Breast epithelium (tissue), 4 donors: ENCODE data around the gene APPL1. TPM values are rescaled to one million over a fixed set of nuclear protein-coding genes. Genes with fewer than 3 reads are reported as not detected.

Experiments used
- DNase-seq, 2 donors: peaks; one replicate each; pipeline ENCODE4 v3.0.0-alpha.2; 2019; ENCODE audit warnings: low spot score in 2 of 2
- H3K27ac ChIP-seq, 2 donors: fragments of 200-600 bp; sonication (generic) in 1 of 2; one replicate each; pipeline ENCODE4 v1.5.1; 2016 to 2019; ENCODE audit warnings: mild to moderate bottlenecking in 1 of 2
- H3K27me3 ChIP-seq, 2 donors: fragments of 200-600 bp; sonication (generic) in 1 of 2; one replicate each; pipeline versions ENCODE4 v1.5.1 to v1.6.0; 2017 to 2019; ENCODE audit warnings: control low read depth in 1 of 2, mild to moderate bottlenecking in 1 of 2
- H3K36me3 ChIP-seq: fragments of 200-600 bp; one replicate; pipeline ENCODE4 v1.5.1; 2019
- H3K4me1 ChIP-seq, 2 donors: fragments of 200-600 bp; sonication (generic); one replicate each; pipeline ENCODE4 v1.5.1; 2016 to 2019; ENCODE audit warnings: control low read depth in 1 of 2
- H3K4me3 ChIP-seq, 3 donors: fragments of 200-600 bp; sonication (generic); 1 replicate in 2 of 3; 2 replicates in 1 of 3; pipeline ENCODE4 v1.5.1; 2016 to 2019; ENCODE audit warnings: mild to moderate bottlenecking in 3 of 3, moderate library complexity in 2 of 3
- H3K9me3 ChIP-seq, 2 donors: fragments of 200-600 bp; sonication (generic) in 1 of 2; one replicate each; pipeline ENCODE4 v1.5.1; 2016 to 2019; ENCODE audit warnings: control low read depth in 1 of 2
- POLR2A ChIP-seq: fragments of 450-650 bp; IDR thresholded peaks from one replicate; pipeline ENCODE4 v1.6.1; 2016; ENCODE audit warnings: antibody characterized with exemption, mild to moderate bottlenecking, moderate library complexity
- POLR2AphosphoS5 ChIP-seq, 3 donors: sonication (generic); formaldehyde crosslinking; IDR thresholded peaks; one replicate each; pipeline ENCODE4 v1.6.1; 2017; ENCODE audit warnings: antibody characterized with exemption in 3 of 3
- intact Hi-C: fragments of 100-400 bp; cut with DNase I; formaldehyde crosslinking; loops from one replicate; pipeline ENCODE4 v1.15.1; 2023; ENCODE audit warnings: low total_unique reads
- total RNA-seq, 3 donors: library from RNA; depleted of rRNA; stranded (reverse); fragments of >200 nt; gene quantifications; one replicate each; pipeline ENCODE4 v1.1.0, GENCODE V29; 2016
- TF ChIP-seq, protein P1 (sequence below), 3 donors: fragments of 450-650 bp; IDR thresholded peaks; one replicate each; pipeline ENCODE4 v1.5.1; 2016 to 2017; ENCODE audit warnings: antibody characterized with exemption in 3 of 3, mild to moderate bottlenecking in 3 of 3, moderate library complexity in 3 of 3

Gene APPL1
- total RNA-seq, 3 donors from 2014 or later, result 42.4 to 69.4 (median 58.3) TPM

DNA sequence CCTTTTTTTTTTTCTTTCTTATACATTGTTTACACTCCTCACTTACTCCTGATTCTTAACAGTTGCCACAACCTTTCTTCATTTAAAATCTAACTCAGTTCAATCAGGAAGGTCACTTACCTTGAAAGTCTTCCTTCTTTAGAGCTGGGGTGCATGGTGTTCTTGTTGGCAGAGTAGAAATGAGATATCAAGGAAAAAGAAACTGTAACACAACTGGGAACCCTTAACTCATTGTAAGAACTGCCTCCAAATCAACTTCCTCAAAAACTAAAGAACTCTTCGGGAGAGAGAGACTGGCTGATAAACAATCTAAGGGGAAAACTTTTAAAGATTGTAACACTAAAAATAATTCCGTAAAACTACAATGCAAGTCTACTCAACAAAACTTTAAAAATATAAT is 1.4 kb upstream of the APPL1 start:
- intact Hi-C loops, result no loop called here
- Histone ChIP-seq H3K27me3 (no peaks in the 10 kb centered on the region), H3K27ac (no peak overlapping the region), H3K36me3 (no peaks in the 10 kb centered on the region), H3K4me3 (no peak overlapping the region), H3K4me1 (peaks cover 0 to 5% of the 10 kb centered on the region in 2 donors), H3K9me3 (no peaks in the 10 kb centered on the region)
- TF ChIP-seq, protein P1, sequence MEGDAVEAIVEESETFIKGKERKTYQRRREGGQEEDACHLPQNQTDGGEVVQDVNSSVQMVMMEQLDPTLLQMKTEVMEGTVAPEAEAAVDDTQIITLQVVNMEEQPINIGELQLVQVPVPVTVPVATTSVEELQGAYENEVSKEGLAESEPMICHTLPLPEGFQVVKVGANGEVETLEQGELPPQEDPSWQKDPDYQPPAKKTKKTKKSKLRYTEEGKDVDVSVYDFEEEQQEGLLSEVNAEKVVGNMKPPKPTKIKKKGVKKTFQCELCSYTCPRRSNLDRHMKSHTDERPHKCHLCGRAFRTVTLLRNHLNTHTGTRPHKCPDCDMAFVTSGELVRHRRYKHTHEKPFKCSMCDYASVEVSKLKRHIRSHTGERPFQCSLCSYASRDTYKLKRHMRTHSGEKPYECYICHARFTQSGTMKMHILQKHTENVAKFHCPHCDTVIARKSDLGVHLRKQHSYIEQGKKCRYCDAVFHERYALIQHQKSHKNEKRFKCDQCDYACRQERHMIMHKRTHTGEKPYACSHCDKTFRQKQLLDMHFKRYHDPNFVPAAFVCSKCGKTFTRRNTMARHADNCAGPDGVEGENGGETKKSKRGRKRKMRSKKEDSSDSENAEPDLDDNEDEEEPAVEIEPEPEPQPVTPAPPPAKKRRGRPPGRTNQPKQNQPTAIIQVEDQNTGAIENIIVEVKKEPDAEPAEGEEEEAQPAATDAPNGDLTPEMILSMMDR (IDR thresholded peaks at IDR 0.05), result no peak
- no peak for TF ChIP-seq POLR2AphosphoS5 (IDR thresholded peaks at IDR 0.05)
- no peak for TF ChIP-seq POLR2A
- no peak for DNase-seq

DNA sequence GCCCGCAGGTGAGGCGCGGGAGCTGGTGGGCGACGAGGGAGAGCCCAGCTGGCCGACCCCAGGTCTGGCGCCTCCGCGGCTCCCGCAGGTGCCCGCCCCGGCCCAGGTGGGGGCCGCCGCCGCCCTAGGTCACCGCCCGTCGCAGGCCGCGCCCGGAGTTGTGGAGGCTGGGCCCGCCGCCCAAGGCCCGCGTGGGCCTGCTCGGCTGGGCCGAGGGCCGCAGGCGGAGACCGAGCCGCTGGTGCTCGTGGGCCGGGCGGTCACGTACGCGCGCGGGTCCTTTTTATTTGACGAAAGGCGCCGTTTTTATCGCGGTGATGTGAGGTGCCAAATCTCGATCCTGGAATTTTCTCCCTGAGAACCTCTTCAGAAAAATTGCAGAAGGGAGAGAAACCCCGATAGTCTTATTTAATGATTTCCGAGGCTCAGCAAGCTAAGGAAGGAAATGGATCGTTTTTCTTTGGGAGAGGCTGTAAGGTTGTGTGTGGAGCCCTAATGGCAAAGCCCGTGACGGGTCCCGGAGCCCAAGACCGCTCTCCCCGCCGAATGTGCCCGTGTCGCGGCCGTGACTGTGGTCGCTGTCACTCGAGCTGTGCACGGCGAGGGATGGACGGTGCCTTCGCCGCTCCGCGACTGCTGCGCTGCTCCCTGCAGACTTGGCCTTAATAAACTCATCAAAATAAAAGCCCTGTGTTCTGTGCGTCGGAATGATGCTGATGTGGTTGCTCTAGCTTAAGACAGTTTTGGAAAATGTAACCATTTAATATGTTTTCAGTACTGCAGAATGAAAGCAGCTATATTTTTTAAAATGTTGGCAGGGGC is 612 bp downstream of the APPL1 start:
- peak overlapping the region; percentile 78 to 95 (median 88) for H3K4me3 ChIP-seq
- H3K27me3 ChIP-seq, result no peaks in the 10 kb centered on the region
- intact Hi-C loops, result no loop called here
- peak overlapping the region; percentile 92 to 98 for H3K27ac ChIP-seq
- peak in 1 of 2 donors; percentile 57 for DNase-seq
- no peaks in the 10 kb centered on the region for H3K36me3 ChIP-seq
- H3K9me3 ChIP-seq, result no peaks in the 10 kb centered on the region
- peaks cover 0 to 5% of the 10 kb centered on the region in 2 donors for H3K4me1 ChIP-seq
- TF ChIP-seq POLR2AphosphoS5 (IDR thresholded peaks at IDR 0.05), result peak; percentile 21 to 36 (median 35)
- TF ChIP-seq, protein P1 (IDR thresholded peaks at IDR 0.05), result no peak
- no peak for TF ChIP-seq POLR2A

DNA sequence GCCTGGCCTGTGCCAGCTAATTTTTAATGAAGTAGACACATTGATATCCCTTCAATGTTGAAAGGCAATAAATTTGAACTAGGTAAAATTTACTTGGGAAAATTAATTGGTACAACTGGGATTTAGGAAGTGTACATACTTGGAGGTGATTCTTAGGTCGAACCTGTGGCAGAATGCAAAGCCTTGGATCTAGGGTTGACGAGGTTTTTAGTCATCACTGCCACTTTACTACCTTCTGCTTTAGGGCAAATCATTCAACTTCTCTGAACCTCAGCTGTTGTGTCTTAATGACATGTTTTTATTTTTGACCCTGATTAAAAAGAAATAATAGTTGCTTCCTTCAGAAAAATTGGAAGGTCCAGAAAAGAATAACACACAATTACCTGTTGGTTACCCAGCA is 2.5 kb downstream of the APPL1 start:
- H3K36me3 ChIP-seq, result no peaks in the 10 kb centered on the region
- TF ChIP-seq, protein P1 (IDR thresholded peaks at IDR 0.05), result no peak
- no peak for TF ChIP-seq POLR2AphosphoS5 (IDR thresholded peaks at IDR 0.05)
- TF ChIP-seq POLR2A, result no peak
- peaks cover 0 to 5% of the 10 kb centered on the region in 2 donors for H3K4me1 ChIP-seq
- intact Hi-C loops, result no loop called here
- DNase-seq, result no peak
- no peak overlapping the region for H3K4me3 ChIP-seq
- H3K9me3 ChIP-seq, result no peaks in the 10 kb centered on the region
- H3K27me3 ChIP-seq, result no peaks in the 10 kb centered on the region
- H3K27ac ChIP-seq, result peak overlapping the region in 1 of 2 donors; percentile 15

DNA sequence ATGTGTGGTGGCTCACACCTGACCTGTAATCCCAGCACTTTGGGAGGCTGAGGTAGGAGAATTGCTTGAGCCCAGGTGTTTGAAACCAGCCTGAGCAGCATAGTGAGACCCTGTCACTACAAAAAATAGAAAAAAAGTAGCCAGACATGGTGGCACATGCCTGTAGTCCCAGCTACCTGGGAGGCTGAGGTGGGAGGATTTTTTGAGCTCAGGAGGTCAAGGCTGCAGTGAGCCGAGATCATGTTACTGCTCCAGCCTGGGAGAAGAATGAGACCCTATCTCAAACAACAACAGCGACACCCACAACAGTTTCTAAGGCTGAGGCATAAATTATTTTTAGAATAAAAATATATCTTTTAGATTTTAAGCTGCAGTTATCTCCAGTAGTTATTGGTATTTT is 6.3 kb downstream of the APPL1 start:
- Histone ChIP-seq H3K4me3 (no peak overlapping the region), H3K27ac (no peak overlapping the region), H3K27me3 (no peaks in the 10 kb centered on the region), H3K4me1 (peaks cover 0 to 5% of the 10 kb centered on the region in 2 donors), H3K9me3 (no peaks in the 10 kb centered on the region), H3K36me3 (no peaks in the 10 kb centered on the region)
- TF ChIP-seq POLR2AphosphoS5 (IDR thresholded peaks at IDR 0.05) (no peak), POLR2A (no peak)
- TF ChIP-seq, protein P1 (IDR thresholded peaks at IDR 0.05), result no peak
- intact Hi-C loops, result no loop called here
- DNase-seq, result no peak
